ENCODE measurements around the gene SFRP5.

SFRP5 gene

GRCh38 chr10:97785231-97785630, 13.4 kb upstream of the SFRP5 start:
- FAIRE-seq = no peak

DNA sequence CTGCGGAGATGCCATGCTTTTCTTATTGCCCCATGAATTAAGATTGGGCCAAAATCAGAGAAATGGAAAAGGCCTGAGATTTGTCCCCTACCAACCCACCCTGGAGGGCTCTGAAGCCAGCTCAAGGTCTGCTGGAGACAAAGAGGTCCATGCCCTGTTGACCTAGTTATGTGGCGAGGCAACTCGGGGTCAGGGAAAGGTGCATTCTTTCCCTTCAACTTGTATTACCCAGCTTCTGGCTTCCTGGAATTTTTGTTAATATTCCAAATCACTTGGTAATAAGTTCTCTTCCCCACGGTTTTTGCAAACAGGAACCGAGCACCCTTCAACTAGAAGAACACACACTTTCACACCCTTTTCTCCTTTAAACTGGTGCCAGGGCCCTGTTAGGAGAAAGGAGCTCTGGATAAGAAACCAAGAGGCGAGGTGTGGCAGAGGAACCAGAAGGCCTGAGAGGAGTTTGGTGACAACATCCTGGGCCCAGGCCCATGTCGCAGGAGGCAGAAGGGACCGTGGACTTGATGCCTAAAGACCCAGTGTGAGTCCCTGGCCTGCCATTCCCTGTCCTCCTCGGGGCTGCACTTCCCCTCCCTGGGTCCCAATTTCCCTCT, 12.5 kb upstream of the SFRP5 start:
- no peak for FAIRE-seq

GRCh38 chr10:97782455-97783228, 10.8 kb upstream of the SFRP5 start:
- FAIRE-seq = no peak

- FAIRE-seq = no peak
These were observed 10.0 kb upstream of the SFRP5 start for GRCh38 chr10:97781618-97782331.

GRCh38 chr10:97780841-97781617, 9.2 kb upstream of the SFRP5 start:
- FAIRE-seq = no peak

DNA sequence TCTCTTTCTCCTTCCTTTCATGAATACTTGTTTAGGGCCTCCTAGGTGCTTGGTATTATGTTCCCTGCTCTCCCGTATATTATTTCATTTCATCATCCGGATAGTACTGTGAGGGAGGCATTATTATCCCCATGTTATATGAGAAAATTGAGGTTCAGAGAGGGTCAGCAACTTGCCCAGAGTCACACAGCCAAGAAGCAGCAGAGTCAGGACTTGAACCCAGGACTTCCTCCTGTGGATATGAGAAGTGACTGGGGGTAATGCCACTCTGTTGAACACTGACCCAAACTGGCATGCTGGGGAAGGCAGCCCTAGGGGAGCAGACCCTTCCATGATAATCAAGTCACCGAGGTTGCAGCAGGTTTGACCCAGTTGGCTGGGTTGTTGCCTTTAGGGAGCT, 8.2 kb upstream of the SFRP5 start:
- no peak for FAIRE-seq

DNA sequence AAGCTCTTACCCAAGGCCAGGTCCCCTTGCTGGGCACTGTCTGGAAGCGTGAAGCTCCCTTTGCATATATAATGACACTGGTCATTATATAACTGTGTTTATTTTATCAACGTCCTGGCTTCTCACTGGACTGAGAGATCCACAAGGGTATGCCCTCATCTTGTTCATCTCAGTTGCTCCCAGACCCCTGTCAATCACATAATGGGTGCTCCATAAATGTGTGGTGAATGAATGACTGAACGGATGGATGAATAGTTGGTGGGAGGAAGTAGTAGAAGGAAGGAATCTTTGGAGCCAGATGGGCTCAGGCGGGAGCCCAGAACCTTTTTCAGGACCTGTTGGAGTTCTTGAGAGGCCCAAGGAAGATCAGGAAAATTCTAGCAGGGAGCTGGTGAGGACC, 7.7 kb upstream of the SFRP5 start:
- no peak for FAIRE-seq

- no peak for FAIRE-seq
These were observed 6.9 kb upstream of the SFRP5 start for GRCh38 chr10:97778452-97779302.

GRCh38 chr10:97777143-97777542, 5.3 kb upstream of the SFRP5 start:
- FAIRE-seq = no peak

- FAIRE-seq = no peak
These were observed 3.1 kb upstream of the SFRP5 start for GRCh38 chr10:97774811-97775294.

DNA sequence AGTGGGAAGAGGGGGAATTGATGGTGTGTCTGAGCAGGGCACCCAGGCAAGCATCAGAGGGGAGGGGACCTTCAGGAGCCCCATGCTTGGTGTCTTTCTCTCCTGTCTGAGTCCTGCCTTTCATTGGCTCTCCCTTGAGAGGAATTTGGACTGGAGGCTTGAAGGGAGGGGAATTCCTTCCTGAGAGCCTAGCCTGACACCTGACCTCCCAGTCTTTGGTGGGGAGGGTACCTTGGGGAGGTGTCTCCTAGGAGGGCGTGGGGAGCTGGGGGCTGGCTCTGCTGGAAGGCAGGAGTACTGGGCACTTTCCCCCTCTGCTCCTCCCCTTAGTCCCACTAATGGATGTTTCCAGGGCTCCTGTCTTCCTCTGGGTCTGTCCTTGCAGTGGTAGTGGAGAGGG, 1.3 kb upstream of the SFRP5 start:
- no peak for FAIRE-seq

GRCh38 chr10:97771055-97771891, 526 bp downstream of the SFRP5 start:
- FAIRE-seq = no peak

GRCh38 chr10:97770255-97770654, 1.5 kb downstream of the SFRP5 start:
- no peak for FAIRE-seq

GRCh38 chr10:97768322-97769315, 3.2 kb downstream of the SFRP5 start:
- no peak for FAIRE-seq

GRCh38 chr10:97766996-97767924, 4.5 kb downstream of the SFRP5 start:
- no peak for FAIRE-seq

DNA sequence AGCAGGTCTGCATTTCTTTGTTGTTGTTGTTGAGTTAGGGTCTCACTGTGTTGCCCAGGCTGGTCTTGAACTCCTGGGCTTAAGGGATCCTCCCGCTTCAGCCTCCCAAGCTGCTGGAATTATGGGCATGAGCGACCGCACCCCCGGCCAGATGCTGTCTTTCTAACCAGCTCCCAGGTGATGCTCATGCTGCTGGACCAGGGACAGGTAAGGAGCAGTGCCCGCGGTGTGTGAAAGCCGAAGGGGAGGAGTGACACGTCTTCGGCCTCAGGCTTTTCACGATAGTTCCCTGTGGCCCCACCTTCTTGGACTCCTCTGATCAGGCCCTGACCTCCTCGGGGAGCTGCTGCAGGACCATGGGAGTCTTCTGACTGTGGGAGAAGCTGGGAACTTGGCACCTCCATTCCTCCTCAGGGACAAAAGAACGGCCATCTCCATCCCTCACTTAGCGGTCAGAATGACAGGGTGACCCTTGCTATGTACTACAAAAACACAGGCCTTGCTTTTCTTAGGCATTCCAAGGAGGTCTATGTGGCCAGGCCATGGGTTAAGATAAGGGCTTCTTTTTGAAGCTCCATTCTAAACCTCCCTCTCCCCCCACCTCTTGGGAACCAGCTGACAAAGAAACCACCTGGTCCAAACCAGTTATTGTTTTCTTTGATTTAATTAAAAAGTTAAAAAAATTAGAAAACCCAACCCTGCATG, 5.5 kb downstream of the SFRP5 start:
- no peak for FAIRE-seq

GRCh38 chr10:97765201-97765600, 6.6 kb downstream of the SFRP5 start:
- no peak for FAIRE-seq

- no peak for FAIRE-seq
These were observed 7.3 kb downstream of the SFRP5 start for GRCh38 chr10:97764519-97764931.
